Measurements from ENCODE around the gene FN3K.

The FN3K gene

DNA sequence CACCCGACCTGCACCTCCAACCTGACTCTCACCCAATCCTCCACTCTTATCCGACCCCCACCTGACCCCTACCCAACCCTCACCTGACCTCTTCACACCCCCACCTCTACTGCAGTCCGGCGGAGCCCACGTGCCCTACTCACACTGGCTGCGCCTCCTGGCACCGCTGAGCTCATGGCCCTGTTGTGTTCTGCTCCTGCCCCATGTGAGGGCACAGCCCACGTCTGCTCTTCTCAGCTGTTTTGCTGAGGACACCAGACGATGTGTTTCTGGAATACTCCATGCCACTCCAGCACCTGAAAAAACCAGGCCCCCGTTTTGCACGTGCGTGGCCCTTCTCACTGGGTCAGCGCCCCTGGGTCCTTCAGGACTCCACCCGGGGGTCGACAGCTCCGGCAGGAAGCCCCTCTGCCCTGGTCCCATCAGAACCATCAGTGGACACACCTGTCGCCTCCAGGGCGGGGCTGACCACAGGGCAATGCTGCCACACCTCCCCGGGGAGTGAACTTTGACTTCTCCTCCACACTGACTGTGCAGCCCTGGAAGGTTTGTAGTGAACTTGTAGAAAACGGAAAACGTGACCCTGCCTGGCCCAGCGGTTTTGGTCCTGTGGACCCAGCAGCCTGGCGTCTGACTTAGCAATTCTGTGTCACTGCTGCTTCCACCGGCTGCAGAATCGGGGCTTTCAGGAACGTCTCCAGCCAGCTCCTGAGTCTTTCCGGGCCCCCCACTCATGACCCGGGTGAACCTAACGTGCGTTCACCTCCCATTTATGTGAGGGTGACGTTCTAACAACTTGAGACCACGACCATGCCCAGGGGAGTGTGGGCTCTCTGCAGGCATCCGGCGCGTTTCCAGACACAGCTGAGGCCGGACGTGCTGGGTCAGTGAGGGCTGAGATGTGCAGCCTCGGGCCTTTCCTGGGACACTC lies 31.2 kb upstream of the FN3K start:
- peak in 1 of 3 donors; percentile 16 for DNase-seq

DNA sequence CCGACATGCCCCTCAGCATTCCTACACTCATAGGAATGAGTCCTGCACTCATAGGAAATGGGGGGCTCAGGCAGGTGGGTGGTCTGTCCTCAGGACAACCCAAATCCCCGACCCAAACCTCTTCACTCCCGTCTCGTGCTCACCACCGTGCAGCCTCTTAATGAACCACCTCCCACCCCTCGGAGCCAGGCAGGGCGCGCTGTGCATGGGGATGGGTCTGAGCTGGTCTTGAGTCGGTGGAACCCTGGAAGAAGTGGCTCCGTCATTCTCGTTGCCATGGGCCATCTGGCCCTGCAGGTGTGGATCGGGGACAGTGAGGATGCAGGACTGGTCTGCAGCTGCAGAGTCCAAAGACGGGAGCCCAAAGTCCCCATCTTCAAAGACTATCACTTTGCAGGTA lies 30.5 kb upstream of the FN3K start:
- no peak for DNase-seq

- DNase-seq, result no peak
Measured at GRCh38 chr17:82705756-82706155, 29.7 kb upstream of the FN3K start.

DNA sequence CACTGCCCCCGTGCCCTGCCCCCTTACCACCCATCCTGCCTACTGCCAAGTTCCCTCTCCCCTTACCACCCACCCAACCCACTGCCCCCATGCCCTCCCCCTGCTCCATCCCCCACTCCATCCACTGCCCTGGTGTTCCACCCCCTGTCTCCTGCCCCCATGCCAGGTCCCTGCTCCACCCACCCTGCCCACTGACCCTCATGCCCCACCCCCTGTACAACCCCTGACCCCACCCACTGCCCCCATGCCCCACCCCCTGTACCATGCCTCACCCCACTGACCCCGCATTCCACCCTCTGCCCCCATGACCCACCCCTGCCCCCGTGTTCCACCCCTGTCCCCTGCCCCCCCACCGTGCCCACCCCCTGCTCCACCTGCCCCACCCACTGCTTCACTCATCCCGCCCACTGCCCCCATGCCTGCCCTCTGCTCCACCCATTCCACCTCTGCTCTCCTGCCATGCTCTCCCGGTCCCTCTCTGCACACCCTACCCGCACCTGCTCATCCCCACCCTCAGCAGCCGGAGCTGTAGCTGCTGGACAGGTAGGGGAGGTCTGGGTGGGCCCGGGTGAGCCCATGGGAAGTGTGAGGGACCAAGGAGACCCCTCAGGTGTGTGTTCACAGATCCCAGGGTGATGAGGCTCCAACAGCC lies 26.3 kb upstream of the FN3K start:
- no peak for DNase-seq

- DNase-seq, result peak in 1 of 3 donors; percentile 11
Measured at GRCh38 chr17:82709676-82710498, 25.5 kb upstream of the FN3K start.

DNA sequence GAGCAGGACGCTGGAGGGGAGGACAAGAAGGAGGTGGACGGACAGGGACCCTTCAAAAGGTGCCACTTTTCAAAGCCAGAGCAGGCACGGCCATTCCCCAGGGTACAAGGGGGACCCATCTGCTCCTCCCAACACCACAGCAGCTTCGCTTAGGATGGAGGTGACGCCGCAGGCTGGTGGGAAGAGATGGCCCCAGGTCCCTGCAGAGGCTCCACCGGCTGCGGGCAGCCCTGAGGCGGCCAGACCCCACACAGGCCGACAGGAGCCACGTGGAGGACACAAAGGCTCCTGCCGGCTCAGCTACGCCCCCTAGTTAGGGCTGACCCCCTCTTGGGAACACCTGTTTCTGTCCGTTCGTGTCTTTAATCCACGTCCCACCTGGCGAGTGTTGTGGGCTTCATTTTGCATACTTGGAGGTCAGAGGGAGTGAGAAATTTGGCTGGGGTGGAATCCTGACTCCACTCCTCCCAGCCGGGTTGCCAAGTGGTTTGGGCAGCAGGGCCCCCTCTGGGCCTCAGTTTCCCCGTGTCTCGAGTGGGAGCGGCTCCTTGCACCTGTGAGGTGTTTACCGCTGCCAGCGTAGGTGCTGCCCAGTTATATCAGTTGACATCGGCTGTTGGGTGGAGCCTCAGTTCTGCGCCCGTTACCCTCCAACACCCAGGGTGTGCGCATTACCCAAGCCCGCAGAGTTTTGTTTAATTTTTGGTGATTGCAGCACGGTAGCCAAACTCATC lies 24.7 kb upstream of the FN3K start:
- DNase-seq, result peak in 1 of 3 donors; percentile 14

DNA sequence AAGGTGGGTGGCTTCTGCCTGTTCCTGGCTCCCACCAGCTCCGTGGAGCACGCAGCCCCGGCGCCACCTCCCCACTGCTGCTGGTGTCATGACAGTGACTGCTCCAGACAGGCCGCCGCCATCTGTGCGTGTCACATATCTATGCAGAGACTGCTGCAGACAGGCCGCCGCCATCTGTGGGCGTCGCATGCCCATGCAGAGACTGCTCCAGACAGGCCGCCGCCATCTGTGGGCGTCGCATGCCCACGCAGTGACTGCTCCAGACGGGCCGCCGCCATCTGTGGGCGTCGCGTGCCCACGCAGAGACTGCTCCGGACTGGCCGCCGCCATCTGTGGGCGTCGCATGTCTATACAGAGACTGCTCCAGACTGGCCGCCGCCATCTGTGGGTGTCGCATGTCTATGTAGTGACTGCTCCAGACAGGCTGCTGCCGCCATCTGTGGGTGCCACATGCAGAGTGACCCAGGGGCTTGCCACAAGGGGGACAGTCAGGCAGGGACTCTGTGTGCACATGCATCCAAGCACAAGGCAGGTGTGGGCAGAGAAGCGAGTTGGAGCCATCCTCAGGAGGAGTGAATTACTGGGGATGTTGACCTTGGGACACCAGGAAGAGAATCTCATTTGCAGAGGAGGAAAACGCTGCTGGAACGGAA lies 22.2 kb upstream of the FN3K start:
- DNase-seq, result peak in 1 of 3 donors; percentile 14

- DNase-seq, result peak; percentile 96 to 98 (median 96)
Measured at GRCh38 chr17:82716203-82717010, 19.0 kb upstream of the FN3K start, which contains the start of gene FN3KRP. Gene FN3KRP (plus strand): TSS chr17:82716706. CDS start chr17:82716756, 50 bp downstream.

- no peak for DNase-seq
Measured at GRCh38 chr17:82718986-82719685, 16.3 kb upstream of the FN3K start.

DNA sequence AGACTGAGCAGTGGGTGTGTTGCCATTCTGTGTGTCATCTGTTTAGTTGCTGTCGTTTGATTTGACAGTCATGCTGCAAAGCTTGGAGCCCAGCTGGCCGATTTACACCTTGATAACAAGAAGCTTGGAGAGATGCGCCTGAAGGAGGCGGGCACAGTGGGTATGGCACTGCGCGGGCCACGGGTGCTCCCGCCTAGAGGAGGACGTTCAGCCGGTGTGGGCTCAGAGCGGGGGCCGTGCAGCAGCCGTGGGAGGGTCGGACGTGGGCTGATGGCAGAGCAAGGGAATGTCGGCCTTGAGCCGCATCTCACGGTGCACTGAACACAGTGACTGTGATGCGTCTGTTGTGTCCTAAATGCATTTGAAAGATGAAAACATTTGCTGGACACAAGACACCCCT lies 15.2 kb upstream of the FN3K start:
- DNase-seq, result no peak

DNA sequence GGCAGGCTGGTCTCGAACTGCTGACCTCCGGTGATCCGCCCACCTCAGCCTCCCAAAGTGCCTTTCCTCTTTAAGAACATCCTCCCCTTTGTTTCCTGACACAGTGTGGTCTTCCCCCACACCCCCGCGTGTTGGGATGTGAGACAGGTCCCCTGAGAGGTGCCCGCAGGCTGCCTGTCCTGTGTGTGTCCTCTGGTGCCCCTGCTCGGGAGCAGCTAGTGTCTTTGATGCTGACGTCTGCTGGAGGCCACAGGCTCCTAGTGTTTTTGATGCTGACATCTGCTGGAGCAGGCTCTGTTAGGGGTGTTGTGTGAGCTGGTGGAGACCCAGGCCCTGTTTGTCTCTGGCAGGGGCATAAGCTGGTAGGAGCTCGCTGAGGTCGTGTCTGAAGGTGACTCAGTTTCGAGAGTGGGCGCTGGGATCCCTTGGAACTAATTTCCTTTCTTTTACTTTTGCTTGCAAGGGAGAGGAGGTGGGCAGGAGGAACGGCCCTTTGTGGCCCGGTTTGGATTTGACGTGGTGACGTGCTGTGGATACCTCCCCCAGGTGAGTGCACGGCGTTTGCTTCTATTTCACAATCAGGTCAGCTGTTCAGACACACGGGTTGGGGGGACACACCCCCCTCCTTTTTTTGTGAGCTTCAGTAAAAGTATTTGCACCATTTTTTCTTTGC lies 12.9 kb upstream of the FN3K start:
- DNase-seq, result no peak

GRCh38 chr17:82723169-82723807 lies 12.1 kb upstream of the FN3K start:
- no peak for DNase-seq

DNA sequence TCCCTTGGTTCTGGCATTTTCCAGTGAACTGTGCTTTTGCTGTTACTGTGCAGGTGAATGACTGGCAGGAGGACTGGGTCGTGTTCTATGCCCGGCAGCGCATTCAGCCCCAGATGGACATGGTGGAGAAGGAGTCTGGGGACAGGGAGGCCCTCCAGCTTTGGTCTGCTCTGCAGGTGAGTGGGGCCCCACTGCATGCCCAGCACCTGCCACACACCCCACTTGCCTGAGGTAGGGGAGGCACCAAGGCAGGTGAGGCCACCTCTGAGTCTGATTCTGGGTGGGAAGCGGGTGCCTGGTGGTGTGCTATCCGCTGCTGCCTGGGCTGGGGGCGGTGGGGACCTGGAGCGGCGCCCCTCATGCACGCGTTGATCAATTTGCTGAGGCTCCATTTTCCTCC lies 9.0 kb upstream of the FN3K start:
- no peak for DNase-seq

DNA sequence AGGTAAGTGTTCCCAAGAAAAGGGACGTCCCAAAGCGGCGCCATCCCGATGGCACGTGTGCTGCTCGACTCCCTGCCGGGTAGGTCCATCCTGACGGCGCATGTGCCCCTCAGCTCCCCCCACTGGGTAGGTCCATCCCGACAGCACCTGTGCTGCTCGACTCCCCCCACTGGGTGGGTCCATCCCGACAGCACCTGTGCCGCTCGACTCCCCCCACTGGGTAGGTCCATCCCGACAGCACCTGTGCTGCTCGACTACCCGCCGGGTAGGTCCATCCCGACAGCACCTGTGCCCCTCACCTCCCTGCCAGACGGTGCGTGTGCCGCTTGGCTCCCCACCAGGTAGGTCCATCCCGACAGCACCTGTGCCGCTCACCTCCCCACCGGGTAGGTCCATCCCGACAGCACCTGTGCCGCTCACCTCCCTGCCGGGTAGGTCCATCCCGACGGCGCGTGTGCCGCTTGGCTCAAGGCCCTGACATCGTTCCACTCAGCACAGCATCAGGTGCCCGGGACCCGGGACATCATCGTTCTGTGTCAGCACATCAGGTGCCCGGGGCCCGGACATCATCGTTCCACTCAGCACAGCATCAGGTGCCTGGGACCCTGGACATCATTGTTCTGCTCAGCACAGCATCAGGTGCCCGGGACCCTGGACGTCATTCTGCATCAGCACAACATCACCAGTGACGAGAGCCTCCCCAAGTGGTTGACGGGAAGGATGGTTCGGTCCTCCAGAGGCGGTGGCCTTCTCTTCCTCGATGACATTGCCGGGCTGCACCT lies 5.7 kb upstream of the FN3K start:
- DNase-seq, result no peak

- DNase-seq, result no peak
Measured at GRCh38 chr17:82732118-82732743, 3.2 kb upstream of the FN3K start.

DNA sequence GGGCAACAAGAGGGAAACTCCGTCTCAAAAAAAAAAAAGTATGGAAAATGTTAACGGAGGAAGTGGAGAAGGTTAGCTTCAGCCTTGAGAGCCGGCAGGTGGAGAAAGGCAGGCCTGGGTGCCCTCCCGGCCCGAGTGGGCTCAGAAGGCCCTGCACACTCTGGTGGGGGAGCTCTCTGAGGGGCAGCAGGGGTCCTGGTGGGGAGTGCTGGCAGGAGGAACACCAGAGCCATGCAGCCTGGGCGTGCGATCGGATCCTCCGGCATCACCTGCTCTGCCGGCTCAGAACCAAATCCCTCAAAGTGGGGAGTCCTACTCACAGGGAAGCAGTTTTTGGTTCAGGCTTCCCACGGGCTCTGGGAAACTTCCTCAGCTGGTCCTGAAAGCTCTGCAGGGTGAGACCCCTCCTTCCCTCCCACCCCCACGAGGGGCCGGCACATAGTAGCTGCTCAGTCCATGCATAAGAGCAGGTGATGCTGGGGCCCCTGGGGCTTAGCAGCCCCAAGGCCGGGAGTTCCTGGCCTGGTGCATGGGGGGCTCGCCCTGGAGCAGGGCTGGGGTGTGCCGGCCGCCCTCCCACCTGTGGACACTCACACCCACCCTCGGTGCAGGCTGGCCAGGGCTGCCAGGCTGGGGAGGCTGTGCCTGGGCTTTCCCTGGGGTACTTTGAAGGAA lies 1.2 kb downstream of the FN3K start:
- no peak for DNase-seq
